Left kidney (tissue), 2 donors: ENCODE data around the gene KCNA2. TPM values are rescaled to one million over a fixed set of nuclear protein-coding genes. Genes with fewer than 3 reads are reported as not detected.

Experiments
- DNase-seq: peaks from one replicate; pipeline ENCODE4 v3.0.0-alpha.2; 2013
- polyA plus RNA-seq: library from polyadenylated mRNA; unstranded; fragments of 120-200 nt; gene quantifications from one replicate; pipeline ENCODE4 v1.2.1, GENCODE V29; 2013; ENCODE audit not compliant: insufficient read length

KCNA2 gene
- polyA plus RNA-seq, 1 donor, result 0.53 TPM

DNA sequence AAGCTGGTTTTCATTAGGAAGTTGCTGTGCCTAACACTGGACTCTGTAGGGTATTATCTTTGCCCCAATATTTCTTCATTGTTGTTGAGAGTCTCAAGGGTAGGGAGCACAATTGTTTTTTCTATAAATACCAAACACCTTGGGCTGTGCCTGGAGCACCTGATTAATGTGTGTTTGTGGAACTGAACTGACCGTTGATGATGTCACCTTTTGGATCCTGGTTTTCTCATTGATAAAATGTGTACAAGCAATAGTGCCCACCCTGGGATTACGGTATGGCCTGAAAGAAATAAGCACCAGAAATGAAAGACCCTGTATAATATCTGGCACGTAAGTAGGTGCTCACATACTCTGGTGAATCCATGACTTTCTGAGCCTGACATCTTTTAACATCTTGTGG is 39.3 kb downstream of the KCNA2 start:
- DNase-seq, result no peak

DNA sequence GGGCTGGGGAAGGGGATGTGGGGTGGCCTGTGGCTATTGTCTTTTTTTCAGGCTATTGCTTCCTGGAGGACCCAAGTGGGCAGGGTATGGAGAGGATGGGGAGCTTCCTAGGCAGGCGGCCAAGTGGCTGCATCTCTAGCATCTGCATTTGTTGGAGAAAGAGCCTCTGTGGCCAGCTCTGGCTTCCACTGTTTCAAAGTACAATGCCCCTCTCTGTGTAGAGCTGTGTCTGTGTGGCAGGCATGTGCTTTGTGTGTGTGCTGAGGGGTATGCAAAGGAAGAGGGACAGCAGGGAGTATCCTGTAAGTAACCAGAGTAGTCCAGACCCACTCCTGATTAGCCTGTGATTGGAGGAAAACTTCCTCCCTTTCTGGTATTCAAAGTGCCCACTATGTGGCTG is 40.6 kb downstream of the KCNA2 start:
- DNase-seq, result no peak

DNA sequence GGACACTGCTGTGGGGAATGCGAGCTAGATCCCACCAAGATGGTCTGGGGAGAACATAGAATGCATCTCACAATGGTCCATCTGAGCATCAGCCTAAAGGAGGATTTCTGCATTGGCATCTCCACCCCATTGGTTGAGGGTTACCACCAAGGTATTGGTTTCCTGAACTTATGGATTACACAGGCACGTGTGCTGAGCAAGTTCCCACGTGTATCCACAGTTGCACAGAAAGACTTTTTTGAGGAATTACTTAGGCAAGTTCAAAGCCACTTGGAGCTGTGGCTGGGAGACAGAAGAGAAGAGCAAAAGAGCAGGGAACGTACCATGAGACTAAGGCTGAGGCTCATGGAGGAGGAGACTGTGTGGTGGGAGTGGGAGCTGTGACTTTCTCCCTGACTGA is 43.1 kb downstream of the KCNA2 start:
- DNase-seq, result no peak

DNA sequence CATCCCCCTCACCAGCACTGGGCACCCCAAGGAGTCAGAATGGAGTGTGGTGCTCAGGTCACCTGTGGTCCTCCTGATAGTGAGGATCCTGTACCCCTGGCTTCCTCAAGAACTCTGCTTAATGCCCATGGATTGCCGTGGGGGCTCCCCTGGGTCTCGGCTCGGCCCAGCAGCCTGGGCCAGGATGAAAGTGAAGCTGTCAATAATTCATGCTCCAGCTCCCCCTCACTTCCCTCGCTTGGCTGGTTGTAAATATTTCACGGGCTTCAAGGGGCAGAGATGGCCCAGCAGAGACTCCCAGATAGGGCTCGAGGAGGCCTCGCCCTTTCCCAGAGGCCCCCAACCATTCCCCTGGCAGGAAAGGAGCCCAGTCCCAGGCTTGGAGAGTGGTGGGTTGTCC is 44.6 kb downstream of the KCNA2 start:
- DNase-seq, result peak; percentile 15

DNA sequence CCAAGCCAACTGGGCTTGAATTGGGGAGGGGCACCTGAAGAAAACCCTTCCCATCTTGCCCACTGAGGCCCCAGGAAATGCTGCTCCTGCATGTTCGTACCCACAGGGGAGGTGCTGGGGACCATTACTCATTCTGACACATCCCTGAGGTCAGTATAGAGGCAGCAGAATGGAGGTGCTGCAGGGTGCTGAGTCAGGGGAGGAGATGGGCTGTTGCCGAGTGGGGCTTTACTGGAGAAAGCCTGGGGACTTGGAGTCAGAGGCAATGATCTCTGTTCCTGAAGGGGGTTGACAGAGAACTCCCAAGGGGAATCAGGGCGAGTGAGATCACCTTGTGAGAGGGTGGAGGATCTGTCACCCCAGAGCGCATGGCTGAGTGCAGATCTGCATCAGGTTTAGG is 47.0 kb downstream of the KCNA2 start:
- no peak for DNase-seq

DNA sequence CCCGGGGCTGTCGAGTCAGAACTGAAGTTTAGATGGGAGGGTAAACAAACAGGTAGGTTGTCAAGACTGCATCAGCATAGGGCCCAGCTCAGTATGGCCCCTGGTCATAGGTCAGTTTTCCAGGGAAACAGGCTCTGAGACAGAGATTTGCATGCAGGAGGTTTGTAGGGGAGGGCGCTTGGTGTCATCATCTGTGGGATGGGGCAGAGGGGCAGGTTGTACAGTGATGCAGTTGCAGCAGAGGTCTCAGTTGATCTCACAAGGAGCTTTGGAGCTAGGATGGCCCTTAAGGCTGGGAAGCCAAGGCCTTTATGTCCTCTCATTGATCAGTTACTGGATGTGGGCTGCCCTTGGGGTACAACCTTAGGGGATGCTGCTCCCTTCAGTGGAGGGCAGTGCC is 48.7 kb downstream of the KCNA2 start:
- DNase-seq, result no peak

DNA sequence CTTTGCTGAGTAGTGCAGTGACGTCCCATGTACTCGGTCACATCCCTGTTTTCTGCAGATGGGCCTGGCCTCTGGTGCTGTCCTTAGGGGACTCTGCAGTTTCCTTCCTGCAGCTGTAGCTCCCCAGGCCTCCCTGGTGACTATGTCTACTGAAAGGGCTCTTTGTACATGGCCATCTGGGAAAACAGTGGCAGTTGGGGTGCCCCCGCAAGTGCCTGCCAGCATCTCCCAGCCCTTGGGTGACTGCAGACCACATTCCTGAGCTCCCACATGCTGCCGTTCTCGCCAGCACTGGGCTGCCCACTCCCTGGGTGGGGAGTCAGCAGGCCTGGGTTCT is 49.7 kb downstream of the KCNA2 start:
- no peak for DNase-seq

DNA sequence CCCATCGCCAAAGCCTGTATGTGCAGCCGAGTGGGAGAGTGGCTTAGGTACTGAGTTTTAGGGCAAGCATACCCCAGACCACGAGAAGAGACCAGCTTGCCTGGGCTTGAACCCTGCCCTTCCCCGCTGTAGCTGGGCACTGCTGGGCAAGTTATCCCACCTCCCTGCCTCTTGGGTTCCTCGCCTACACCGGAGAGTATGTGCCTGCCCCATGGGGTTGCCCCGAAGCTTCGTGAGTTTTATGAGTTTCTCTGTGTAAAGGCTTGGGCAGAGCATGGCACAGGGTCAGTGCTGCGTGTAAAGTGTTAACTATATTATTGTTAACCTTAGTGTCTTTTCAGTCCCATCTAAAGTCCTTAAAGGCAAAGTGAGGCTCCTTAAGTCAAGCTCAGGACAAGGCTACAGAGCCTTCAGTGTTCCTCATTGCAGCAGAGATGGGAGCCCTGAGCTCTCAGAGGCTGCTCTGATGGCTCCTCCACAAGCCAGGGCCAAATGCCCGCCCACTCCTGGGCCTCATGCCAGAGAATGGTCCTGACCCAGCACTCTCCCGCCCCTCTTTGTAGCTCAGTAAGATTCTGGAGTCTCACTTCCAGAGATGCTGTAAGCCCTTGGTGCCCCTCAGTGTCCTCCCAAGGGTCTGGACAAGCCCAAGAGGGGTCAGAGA is 50.2 kb downstream of the KCNA2 start:
- DNase-seq, result peak; percentile 5

DNA sequence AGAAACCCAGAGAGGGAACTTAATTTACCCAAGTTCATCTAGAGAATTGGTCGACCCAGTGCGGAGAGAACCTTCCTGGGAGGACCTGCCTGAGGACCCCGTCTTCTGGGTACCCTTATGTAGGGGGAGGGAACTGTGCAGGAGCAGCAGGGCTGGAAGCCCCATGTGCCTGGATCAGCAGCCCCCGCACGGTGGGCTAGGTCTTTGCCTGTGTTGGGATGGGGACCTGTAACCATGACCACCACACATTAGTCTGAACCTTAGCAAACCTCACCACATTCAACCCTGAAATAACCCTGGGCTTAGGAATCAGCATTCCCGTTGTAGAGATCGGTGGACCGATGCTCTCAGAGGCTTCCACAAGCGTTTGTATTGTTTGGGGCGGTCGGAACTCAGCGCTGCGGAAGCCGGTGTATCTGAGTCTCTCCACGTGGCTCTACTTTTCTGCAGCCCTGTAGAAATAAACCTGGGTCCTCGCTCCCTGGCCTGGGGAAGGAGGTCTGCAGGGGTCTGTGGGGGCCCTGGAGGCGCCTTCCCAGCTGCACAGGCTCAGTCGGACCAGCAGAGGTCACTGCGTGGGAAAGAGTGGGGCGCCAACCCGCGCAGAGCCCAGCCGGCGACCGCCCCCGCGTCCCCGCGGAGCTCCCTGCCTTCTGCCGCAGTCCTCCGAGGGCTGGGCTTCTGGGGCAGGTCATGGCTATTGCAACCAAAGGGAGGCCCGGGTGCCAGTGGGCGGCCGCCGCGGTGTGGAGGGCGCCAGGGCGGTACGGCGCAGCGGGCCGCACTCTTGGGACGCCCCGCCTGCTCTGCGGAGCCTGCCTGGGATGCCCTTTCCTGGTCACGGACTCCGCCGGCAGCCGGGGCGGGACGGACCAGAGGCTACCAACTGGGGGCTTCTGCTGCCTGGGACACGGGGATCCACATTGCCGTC is 51.0 kb downstream of the KCNA2 start:
- peak; percentile 40 for DNase-seq

DNA sequence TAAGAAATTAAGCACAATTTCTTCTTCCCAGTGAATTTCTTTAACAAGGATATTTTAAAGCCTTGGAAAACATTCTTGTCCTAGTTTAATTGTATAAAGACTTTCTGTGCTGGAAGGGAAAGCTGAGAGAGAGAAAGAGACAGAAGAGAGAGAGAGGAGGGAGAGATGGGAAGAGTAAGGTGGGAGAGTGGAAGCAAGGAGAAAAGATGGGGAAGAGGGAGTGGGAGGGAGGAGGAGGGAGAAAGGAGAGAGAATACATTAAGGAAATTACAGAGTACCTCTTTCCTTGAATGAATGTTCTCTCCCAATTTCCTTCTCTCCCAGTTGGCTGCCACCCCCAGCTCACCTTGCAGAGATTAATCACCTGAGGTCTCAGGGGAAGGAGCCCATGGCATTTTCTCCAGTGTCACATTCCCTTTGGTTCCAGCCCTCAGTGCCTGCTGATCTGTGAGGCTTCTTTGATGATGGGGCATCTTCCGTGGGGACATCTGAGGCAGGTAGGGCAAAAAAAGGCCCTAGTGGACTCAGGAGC is 54.8 kb downstream of the KCNA2 start:
- no peak for DNase-seq

DNA sequence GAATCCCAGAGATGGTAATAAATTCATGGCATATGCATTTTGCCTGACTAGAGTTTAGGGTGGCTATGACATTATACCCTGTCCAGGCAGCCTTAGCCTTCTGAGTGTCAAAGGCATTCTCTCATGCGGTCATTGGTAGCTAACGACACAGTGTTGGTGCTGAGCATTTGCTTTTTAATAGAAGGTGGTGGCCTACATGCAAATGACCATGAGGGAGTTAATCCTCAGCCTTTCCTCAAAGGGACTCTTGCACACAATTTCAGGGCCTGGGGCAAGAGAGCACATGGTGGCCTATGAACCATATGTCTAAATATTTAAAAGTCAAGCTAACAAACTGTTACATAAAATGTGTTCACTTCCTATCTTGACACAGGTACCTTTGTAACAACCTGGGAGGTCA is 56.3 kb downstream of the KCNA2 start:
- no peak for DNase-seq

DNA sequence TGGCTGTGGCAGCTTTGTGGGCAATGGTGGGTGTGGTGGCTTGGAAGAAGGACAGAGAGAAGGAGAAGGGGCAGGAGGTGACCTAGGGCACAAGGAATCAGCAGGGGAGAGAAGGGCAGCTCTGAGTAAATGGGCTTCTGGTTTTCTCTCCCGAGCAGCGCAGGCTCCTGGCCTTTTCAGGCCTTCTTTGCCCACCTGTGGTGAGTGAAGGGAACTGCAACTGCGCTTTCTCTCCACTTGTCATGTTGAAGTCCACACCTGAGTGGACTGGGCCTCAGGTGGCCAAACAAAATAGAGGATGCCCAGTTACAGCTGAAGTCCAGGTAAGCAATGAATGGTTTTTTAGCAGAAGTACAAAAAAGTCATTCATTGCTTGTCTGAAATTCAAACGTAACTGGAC is 57.8 kb downstream of the KCNA2 start:
- no peak for DNase-seq

DNA sequence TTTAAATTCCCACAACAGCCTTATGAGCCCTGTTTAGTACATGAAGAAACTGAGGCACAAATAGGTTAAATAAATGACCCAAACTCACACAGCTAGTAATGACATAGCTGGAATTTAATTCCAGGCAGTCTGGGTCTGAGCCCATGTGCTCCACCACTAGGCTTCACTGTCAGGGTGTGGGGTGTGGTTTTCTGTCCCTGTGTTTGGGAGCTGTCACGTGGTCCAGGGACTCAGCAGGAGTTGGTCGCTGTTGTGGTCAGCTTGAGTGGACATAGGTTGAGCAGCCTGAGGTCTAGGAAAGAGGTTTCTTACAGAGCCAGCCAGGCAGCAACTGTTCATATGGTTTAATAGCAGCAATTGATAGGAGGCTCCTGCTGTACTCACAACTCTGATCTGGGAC is 59.1 kb downstream of the KCNA2 start:
- no peak for DNase-seq

DNA sequence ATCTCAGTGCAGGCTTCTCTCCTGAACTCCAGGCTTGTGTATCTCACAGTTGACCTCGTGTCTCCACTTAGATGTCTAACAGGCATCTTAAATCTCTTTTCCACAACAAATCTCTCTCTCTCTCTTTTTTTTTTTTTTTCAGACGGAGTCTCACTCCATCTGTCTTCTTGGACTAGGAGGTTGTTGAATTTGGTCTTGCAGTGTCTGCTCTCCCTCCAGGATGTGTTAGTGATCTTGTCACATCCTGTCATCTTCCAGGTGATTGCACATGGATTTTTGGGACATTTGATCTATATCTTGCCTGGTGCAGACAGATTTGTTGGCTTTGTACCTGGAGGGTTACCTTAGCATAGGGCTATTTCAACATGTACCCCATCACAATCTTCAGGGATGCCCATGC is 60.7 kb downstream of the KCNA2 start:
- no peak for DNase-seq

DNA sequence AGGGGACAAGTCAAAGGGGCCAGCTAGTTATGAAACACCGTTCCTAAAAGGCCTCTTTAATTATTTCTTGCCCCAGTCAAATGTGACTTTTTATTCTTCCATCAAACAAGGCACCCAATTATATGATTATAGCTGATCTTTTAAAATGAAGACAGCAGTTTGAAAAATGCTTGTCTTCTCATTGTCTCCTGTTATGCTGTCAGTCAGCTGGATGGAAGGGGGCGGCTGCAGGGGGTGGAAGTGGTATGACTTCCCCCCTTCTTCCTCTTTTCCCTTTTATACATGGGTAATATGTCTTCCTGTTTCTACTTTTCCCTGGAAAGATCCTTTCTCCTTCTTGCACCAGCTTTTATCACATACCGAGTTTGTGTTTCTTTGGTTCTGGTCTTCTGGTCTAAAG is 61.4 kb downstream of the KCNA2 start:
- no peak for DNase-seq

Other genes starting within 250 kb of the KCNA2 start
- 112 TPM for gene SLC16A4, start 215.3 kb downstream of the KCNA2 start, polyA plus RNA-seq
- gene LAMTOR5, start 198.7 kb downstream of the KCNA2 start, polyA plus RNA-seq, result 259 TPM
- 0.17 TPM for gene PROK1, start 155.2 kb downstream of the KCNA2 start, polyA plus RNA-seq
- not detected for gene KCNA10, start 87.2 kb downstream of the KCNA2 start, polyA plus RNA-seq
- 0.12 TPM for gene KCNA3, start 68.6 kb upstream of the KCNA2 start, polyA plus RNA-seq